Measurements from ENCODE around the gene PITX2. TPM values are rescaled to one million over a fixed set of nuclear protein-coding genes. Genes with fewer than 3 reads are reported as not detected.

PITX2 gene
- total RNA-seq, 2 donors from 2014 or later: 14.3 to 22.4 TPM

GRCh38 chr4:110627977-110628662 is 5.2 kb upstream of the PITX2 start:
- intact Hi-C loops (cut with DNase I): no loop called here

GRCh38 chr4:110626532-110627153 is 3.8 kb upstream of the PITX2 start:
- ATAC-seq: no peak
- intact Hi-C loops (cut with DNase I): no loop called here
- DNase-seq: no peak

More at GRCh38 chr4:110627977-110628662, 5.2 kb upstream of the PITX2 start:
- ATAC-seq (no peak), DNase-seq (no peak)

GRCh38 chr4:110625576-110626257 is 2.8 kb upstream of the PITX2 start:
- intact Hi-C loops (cut with DNase I): no loop called here
- ATAC-seq (no peak), DNase-seq (no peak)

DNA sequence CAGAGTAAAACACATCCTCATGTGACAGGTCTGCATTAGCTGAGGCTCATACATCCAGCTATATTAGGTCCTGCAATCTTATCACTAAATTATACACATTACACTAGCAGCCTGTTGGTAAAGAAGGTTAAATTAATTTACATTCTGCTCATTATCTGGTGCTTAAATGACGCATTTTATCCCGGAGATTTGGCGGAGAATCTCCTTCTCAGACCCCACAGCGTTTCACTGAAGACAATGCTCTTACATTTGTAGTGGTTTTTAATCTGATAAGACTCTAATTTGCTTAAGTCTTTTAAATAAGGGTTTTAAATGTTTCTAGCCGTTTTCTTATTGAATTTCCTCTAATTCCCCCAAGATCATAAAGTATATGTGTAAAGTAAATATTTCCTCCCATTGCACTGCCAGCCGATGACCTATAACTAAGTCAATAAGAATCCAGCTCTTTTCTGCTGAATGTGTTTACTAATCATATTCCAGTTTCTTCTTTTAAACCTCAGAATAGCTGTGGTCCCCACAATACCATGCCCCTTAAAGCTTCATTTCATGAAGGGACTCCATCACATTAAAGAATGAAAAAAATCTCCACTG is 2.1 kb upstream of the PITX2 start:
- no peak for DNase-seq
- intact Hi-C loops (cut with DNase I): no loop called here
- no peak for ATAC-seq

GRCh38 chr4:110624398-110624780 is 1.5 kb upstream of the PITX2 start:
- ATAC-seq (no peak), DNase-seq (no peak)
- intact Hi-C loops (cut with DNase I): no loop called here

- no peak for ATAC-seq
- intact Hi-C loops (cut with DNase I): no loop called here
- no peak for DNase-seq
Observed at GRCh38 chr4:110623718-110624397, 981 bp upstream of the PITX2 start.

GRCh38 chr4:110621839-110622751 is 782 bp downstream of the PITX2 start:
- ATAC-seq (peak; percentile 16 to 17), DNase-seq (no peak)
- intact Hi-C loops (cut with DNase I): no loop called here

GRCh38 chr4:110621328-110621812 is 1.5 kb downstream of the PITX2 start:
- intact Hi-C loops (cut with DNase I): no loop called here
- no peak for DNase-seq
- ATAC-seq: no peak

DNA sequence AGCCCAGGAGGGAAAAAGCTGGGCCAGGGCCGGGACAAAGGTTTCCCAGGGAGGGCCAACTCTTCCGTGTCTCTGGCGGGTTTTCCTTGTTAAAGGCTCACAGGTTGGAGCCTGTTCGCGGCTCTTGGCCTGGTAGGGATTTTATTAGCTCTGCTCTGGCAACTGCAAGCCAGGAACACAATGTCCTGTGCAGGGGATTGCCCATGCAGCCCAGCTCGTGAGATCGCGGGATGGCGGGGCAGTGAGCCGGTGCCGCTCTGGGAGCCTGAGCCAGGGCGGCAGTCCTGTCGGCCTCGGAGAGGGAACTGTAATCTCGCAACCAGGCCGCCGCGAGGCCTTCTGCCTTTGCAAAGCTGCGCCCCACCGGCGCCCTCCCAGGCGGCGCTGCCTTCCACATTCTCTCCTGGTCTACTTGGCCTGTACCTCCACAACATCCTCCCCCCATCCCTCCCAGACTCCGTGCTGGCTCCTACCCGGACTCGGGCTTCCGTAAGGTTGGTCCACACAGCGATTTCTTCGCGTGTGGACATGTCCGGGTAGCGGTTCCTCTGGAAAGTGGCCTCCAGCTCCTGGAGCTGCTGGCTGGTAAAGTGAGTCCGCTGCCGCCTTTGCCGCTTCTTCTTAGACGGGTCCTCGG is 2.1 kb downstream of the PITX2 start:
- DNase-seq (peak; percentile 43), ATAC-seq (peak; percentile 3 to 5)
- intact Hi-C loops (cut with DNase I): no loop called here

DNA sequence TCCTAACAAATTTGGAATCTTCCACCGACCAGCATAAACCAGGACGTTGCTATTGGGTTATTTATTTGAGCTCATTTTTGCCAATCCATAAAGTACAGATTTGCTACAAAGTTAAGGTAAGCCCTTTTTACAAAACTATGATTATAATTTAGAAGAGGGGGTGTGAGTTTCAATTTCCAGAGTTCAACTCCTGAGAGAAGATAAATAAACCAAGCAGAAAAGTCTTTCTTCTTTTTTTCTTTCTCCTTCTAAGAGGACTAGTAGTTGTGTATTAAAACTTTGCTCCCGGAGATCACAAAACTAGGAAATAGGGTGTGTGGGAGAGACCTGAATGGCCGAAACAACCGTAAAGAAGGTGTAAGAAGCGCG is 2.6 kb downstream of the PITX2 start:
- ATAC-seq: no peak
- intact Hi-C loops (cut with DNase I): no loop called here
- no peak for DNase-seq

DNA sequence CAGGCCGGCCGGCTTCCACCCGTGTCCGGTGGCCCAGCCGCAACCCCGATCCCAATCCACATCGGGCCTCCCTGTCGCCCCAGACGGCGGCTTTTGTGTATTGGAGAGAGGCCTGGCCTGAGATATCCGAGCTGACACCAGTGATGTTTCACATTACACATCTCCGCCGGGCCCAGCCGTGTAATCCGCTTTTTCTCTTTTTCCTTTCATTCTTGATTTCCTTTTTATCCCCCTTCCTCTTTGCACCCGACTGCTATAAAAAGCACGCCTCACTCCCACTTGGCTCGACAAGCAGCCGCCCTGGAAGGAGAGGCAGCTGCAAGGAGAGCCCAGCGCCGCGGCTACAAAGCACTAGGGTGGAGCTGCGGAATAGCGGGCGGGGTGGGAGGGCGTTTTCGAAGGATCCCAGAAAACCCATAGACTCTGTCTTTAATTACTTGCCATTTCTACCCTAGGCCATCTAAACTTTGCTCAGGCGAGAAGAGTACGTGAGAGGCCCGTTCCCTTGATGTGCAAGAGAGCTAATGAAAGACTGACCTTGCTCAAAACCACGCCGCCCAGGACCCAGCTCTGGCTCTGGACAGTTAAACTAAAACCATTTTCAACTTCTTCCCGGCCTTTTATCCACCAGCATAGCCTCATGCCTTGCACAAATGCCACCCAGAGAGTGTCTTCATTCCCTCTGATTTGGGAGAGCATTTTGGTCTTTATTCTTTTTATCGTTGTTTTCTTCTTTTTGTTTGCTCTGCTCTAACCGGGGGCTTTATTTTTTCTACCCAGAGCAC is 3.2 kb downstream of the PITX2 start:
- no peak for ATAC-seq
- intact Hi-C loops (cut with DNase I): no loop called here
- no peak for DNase-seq

DNA sequence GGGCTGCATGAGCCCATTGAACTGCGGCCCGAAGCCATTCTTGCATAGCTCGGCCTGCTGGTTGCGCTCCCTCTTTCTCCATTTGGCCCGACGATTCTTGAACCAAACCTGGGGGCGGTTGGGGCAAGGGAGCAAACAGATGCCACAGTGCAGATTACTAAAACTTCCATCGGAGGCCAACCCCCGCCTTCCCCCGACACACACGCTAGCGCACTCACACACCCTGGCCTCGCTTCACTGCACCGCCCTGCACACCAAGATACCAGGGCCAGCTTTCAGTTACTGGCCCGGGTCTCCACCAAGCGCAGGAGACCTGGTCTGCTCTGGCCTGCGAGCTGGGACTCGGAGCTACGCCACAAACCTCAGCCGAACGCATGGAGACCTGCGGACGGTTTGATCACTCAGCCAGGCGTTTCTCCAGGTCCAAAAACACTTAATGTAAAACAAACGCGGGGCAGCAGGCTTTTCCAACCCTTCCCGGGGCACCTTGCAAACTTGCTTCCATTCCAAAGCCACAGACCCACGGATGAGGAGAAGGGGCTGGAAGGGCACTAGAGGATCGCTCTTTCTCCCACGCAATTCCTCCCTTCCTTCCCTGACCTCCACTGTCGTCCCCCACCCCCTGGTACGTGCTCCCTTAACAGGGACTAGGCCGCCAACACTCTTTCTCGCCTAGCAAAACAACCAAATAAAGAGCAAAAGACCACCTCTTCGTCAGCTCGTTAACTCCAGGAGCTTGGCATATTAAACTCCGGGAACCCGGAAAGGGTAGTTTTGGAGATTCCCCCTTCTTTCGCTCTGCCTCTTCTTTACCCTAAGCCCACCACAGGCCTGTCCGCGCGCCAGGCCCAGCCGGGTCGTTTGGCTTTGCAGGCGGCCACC is 4.1 kb downstream of the PITX2 start:
- DNase-seq (no peak), ATAC-seq (no peak)
- intact Hi-C loops (cut with DNase I): no loop called here

DNA sequence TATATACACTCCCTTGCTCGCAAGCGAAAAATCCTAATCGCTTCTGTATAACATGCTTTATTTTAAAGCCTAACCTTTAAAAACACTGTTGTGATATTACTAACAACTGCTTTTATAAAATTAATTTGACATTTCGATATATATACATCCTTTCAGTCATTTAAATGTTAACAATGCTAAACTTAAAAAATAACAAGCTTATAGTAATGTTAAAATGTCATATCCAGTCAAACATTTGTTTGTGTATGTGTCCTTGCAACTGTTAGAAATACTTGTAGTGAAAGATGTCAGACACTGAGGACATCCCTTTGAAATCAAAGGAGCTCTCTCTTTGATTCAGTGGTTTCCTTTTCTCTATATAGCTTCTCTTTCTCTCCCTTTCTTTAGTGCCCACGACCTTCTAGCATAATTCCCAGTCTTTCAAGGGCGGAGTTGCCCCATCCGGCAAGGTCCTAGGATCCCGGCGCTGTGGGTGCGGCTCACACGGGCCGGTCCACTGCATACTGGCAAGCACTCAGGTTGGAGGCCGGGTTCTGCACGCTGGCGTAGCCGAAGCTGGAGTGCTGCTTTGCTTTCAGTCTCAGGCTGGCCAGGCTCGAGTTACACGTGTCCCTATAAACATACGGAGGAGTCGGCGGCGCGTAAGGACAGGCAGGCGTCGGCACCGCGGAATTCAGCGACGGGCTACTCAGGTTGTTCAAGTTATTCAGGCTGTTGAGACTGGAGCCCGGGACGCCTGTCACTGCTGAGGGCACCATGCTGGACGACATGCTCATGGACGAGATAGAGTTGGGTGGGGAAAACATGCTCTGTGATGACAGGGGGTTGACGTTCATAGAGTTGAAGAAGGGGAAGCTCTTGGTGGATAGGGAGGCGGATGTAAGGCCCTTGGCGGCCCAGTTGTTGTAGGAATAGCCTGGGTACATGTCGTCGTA is 5.0 kb downstream of the PITX2 start:
- intact Hi-C loops (cut with DNase I): no loop called here
- ATAC-seq (peak; percentile 12), DNase-seq (peak; percentile 41)

- DNase-seq: no peak
- intact Hi-C loops (cut with DNase I): no loop called here
- ATAC-seq: no peak
Observed at GRCh38 chr4:110617075-110617640, 5.7 kb downstream of the PITX2 start.
